ENCODE measurements around the gene ZNG1A.

DNA sequence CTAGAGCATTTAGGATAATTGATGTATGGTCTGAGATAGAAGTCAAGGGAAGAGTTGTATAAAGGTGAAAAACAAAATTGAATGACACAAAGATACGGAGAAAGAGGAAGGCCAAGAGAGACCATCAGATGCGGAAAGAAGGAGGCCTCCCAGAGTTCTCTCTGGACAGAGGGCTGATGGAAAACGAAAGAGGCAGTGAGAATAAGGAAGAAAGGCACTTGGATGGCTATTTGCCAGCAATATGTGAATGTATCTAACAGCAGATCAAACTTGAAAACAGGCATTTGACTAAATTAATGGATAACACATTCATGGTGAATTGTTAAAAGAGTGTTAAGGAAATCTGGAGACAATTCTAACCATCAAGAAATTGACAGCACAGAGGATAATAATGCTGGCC lies 33.4 kb upstream of the ZNG1A start:
- TF ChIP-seq EZH2 (IDR thresholded peaks at IDR 0.05): no peak
- TF ChIP-seq POLR2AphosphoS5 (IDR thresholded peaks at IDR 0.05; ENCODE audit: borderline replicate concordance, low read depth, low read length): no peak
- no peak for TF ChIP-seq FOXP2 (optimal IDR thresholded peaks at IDR 0.05; ENCODE audit: control extremely low read depth, extremely low read length, insufficient read depth)
